HT1080 (cell line): ENCODE measurements around the gene CCDC88C. TPM values are rescaled to one million over a fixed set of nuclear protein-coding genes. Genes with fewer than 3 reads are reported as not detected.

Source experiments
- DNase-seq: peaks from one replicate; pipeline ENCODE4 v3.0.0-alpha.2; 2015; ENCODE audit warnings: low read depth
- total RNA-seq: library from RNA; depleted of rRNA; stranded (reverse); fragments of >200 nt; shearing (Covaris generic); gene quantifications from 2 replicates; pipeline ENCODE4 v1.2.3, GENCODE V29; 2014

CCDC88C gene
- total RNA-seq, 1 experiment from 2014 or later, result 13.2 TPM

- DNase-seq, result peak; percentile 94
Measured at GRCh38 chr14:91367173-91368171, 50.1 kb downstream of the CCDC88C start.

DNA sequence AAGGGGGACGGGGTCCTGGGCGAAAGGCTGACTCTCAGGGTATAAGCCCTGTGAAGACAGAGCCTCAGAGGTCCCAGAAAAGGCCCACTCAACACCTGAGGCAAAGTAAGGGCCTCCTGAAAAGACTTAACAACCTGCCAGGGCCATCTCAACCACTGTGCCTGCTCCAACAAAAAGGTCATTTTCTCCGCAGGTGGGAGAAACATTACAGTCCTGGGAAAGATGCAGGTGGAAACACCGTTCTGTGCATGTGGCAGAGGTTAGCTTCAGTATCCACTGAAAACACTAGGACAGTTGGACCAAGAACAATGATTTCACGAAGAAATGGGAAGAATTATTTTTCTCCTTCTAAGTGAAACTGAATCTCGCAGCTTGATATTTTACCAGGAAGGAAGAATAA, 50.9 kb downstream of the CCDC88C start:
- no peak for DNase-seq

GRCh38 chr14:91365552-91365951, 52.1 kb downstream of the CCDC88C start:
- no peak for DNase-seq

- no peak for DNase-seq
Measured at GRCh38 chr14:91364524-91365270, 52.9 kb downstream of the CCDC88C start.

GRCh38 chr14:91363776-91364523, 53.7 kb downstream of the CCDC88C start:
- no peak for DNase-seq

- no peak for DNase-seq
Measured at GRCh38 chr14:91361233-91361811, 56.3 kb downstream of the CCDC88C start.

DNA sequence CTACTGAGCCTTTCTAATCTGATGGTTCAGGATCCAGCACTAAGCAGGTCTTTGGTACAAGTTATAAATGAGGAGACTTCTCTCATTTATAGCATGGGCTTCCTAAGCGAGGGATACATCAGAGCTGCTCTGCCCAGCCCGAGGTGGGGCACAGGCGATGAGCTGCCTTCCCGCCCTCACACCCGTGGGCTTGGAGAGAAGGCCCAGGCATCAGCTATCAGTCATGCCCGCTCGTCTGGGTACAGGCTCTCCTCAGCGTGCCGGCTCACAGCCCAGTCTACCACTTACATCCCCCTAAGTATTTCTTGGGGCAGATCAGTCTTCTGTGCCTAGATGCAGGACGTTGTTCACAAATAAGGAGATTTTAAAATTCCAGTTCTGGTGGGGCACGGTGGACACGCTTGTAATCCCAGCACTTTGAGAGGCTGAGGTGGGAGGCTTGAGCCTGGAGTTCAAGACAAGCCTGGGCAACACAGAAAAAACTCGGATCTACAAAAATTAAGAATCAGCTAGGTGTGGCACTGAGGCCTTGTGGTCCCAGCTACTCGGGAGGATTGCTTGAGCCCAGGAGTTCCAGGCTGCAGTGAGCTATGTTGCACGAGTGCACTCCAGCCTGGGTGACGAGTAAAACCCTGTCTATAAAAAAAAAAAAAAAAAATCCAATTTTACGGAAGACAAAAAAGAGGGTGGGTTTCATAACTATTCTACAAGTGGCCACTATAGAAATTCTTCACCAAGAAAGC, 57.0 kb downstream of the CCDC88C start:
- no peak for DNase-seq

DNA sequence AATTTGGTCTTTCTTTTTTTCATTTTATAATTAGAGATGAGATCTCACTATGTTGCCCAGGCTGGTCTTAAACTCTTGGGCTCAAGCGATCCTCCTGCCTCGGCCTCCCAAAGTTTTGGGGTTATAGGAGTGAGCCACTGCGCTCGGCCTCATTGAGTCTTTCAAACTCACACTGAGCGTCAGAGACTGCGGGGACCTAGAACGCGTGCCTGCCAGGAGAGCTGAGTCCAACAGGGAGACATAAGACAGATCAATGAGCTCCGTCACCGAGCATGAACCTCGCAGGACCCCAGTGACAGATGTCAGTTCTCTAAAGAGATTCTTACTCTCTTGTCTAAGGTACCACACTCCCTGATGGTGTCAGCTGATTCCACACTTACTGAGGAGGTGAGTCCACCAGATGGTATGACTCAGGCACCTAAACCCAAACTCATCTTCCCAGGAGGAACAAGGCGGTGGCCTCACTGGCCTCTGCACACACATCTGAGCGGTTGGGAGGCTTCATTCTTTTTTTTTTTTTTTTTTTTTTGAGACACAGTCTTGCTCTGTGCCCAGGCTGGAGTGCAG, 58.9 kb downstream of the CCDC88C start:
- peak; percentile 19 for DNase-seq

DNA sequence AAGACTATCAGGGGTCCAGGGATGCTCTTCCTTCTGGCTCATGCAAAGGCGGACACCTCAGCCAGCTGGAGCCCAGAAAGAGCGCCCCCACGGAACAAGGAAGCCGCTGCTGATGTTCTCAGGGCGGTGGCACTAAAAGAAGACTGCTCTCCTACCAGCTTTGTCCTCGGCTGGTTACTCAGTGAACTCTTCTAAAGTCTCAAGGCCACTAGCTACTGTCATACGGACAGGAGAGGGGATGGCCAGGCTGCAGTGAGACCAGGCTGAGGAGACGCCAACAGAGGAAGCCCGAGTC, 59.6 kb downstream of the CCDC88C start:
- DNase-seq, result no peak

- DNase-seq, result no peak
Measured at GRCh38 chr14:91357272-91358024, 60.2 kb downstream of the CCDC88C start.

GRCh38 chr14:91356181-91356763, 61.3 kb downstream of the CCDC88C start:
- DNase-seq, result no peak

DNA sequence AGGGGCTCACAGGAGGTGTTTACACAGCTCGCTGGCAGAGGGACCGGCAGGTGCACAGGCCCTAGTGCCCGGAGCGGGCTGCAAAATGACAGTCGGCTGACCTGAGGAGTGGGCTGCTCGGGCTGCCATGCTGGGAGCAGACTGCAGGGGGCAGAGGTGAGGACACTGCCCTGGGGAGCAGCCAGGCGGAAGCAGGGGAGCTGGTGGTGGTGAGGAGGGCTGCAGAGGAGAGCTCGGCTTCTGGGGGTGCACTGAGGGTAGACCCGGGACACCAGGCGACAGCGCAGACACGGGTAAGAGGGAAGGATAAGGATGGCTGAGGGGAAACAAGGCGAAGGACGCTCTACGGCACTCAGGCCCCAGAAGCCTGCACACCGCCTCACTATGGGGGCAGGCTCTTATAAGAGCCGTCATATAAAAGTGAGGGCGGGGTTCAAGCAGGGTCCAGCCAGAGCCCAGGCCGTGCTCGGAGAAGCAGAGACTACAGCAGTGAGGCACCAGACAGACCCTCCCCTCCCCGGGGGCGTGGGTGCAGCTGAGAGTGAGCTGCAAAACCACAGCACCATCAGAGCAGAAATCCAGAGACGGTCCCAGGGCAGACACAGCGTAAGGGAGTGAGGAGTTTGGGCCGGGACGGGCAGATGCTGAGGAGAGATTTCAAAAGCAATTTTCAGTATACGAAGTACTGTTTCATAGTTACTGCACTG, 62.5 kb downstream of the CCDC88C start:
- DNase-seq, result no peak

DNA sequence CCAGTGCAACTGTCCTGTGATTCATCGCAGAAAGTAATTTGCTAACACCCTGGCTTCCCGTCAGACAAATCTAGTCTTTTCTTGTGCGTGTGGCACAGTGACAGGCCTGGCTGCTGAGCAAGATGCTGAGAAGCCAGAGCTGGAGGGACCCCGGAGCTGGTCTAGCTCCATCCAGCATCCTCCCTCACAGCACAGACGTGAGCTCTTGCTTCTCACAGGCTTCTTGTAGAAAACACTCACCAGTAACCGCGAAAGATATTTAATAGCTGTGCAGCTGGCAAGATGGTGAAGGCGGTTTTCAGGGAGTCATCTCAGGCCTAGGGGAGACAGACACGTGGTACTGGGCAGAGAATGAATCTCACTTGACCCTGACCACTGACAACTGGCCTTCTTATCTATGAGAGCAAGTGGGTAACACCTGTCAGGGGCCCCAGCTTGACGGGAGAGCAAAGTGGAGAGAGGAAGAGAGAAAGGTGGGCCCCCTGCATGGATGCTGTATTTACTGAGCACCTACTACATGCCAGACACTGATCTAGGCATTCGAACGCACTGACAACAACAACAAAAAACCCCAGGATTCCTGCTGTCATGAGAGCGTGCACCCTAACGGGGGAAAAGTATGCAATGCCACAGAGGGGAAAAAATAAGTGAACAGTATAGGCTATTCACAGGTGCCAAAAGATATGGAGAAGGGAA, 63.3 kb downstream of the CCDC88C start:
- DNase-seq, result no peak

DNA sequence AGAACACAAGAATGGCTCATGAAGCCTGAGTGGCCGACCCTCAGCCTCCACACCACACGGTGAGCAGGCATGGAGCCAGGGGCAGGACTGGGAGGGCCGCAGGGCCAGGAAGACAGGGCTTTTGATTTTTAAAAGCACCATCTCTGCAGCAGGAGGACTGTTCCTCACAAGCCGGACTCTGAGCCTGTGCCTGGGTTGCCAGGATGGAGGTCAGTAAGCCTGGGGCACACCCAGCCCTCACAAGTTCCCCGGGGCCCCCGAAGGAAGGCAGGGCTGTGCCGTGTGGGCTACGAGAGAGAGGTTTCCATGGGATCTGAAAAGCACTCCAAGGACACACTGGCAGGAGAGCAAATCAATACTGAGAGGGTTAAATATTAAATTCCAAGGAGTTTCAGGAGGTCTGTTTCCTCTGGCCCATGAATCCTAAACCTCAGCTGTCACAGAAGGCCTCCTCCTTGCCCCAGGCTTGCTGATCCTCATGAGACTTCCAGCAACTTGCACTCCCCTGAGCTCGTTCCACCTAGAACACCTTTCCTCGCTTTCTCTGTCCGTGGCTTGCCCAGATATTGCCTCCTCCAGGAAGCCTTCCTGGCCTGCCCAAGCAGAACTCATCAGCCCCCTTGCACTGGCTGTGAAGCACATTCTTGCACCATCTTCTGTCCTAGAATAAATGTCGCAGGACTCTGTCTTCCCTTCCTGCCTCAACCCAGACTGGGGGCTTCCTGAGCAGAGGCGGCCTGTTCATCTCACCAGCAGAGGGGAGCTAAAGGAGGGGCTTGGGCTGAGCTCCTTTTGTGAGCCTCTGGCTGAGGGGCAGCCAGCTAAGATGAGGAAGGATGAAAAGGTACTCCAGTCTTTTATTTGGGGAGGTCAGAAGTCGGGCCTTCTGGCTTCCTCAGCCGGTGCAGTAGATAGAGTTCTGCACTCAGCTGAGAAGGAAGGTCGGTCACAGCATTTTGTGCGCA, 64.6 kb downstream of the CCDC88C start:
- no peak for DNase-seq

- no peak for DNase-seq
Measured at GRCh38 chr14:91352053-91352452, 65.6 kb downstream of the CCDC88C start.

- no peak for DNase-seq
Measured at GRCh38 chr14:91351512-91351862, 66.1 kb downstream of the CCDC88C start.
